GM21447 (cell line): ENCODE measurements around the gene CATSPER1.

Source experiments
- ATAC-seq: cut with Tn5 transposase; IDR thresholded peaks from one replicate; pipeline ENCODE4 v1.9.1; 2021; ENCODE audit not compliant: unreplicated experiment

Gene CATSPER1

GRCh38 chr11:66026017-66026529 is at the start of gene CATSPER1:
CATSPER1 (minus strand) TSS chr11:66026479; CDS start chr11:66026379, 100 bp downstream.
- ATAC-seq = no peak

- no peak for ATAC-seq
These were observed 49.0 kb upstream of the CATSPER1 start for GRCh38 chr11:66075273-66075672.

GRCh38 chr11:66073669-66074068 is 47.4 kb upstream of the CATSPER1 start:
- ATAC-seq = no peak

GRCh38 chr11:66072518-66072917 is 46.2 kb upstream of the CATSPER1 start:
- no peak for ATAC-seq

- no peak for ATAC-seq
These were observed 45.8 kb upstream of the CATSPER1 start for GRCh38 chr11:66072081-66072480.

DNA sequence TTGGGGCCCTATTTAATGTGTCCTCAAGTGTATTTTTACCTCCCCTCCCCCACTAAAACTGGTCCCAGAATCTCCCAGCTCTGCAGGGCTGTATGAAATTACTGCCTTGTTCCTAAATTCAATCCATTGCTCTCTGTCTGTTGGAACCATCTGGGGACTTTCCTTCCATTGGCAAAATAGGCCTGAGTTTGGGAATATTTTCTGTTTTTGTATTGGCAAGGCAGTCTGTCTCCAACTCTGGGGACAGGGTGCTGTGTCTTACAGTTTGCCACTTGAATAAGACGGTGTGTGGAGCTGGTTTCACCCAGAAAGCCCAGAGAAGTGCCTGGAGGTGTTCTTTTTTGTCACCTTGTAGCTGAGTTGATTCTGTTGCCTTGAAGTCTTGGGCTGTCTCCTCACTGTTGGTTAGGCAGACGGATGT is 45.1 kb upstream of the CATSPER1 start:
- ATAC-seq = no peak

DNA sequence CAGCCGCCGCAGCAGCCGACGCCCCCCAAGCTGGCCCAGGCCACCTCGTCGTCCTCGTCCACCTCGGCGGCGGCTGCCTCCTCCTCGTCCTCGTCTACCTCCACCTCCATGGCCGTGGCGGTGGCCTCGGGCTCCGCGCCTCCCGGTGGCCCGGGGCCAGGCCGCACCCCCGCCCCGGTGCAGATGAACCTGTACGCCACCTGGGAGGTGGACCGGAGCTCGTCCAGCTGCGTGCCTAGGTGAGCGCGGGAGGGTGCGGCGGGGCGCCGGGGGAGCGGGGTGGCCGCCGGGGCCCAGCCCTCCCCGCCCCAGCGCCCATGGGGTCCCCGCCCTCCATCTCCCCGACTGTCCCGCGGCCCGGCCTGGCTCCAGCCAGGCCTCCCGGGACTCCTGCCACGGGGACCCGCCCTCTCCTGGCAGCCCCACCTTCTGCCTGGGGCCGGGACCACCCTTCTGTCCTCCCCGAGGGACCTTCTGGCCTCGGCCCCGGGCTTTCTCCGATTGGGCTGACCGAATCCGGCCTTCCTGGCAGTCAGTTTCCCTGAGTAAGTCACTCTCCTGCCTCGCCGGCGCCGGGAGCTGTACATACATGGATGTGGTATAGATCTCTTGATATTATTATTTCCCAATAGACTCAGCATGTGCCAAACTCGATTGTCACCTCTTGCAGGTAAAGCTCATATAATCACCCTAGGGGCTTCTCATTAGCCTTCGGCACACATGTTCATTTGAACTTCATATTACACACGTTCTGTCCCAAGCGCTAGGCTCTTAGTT is 44.5 kb upstream of the CATSPER1 start:
- no peak for ATAC-seq

GRCh38 chr11:66069715-66070603 is 43.7 kb upstream of the CATSPER1 start, which contains the start of gene PACS1:
PACS1 (plus strand) TSS chr11:66070272; CDS start chr11:66070487, 215 bp downstream.
- ATAC-seq = no peak

- ATAC-seq = no peak
These were observed 42.8 kb upstream of the CATSPER1 start for GRCh38 chr11:66068923-66069714.

DNA sequence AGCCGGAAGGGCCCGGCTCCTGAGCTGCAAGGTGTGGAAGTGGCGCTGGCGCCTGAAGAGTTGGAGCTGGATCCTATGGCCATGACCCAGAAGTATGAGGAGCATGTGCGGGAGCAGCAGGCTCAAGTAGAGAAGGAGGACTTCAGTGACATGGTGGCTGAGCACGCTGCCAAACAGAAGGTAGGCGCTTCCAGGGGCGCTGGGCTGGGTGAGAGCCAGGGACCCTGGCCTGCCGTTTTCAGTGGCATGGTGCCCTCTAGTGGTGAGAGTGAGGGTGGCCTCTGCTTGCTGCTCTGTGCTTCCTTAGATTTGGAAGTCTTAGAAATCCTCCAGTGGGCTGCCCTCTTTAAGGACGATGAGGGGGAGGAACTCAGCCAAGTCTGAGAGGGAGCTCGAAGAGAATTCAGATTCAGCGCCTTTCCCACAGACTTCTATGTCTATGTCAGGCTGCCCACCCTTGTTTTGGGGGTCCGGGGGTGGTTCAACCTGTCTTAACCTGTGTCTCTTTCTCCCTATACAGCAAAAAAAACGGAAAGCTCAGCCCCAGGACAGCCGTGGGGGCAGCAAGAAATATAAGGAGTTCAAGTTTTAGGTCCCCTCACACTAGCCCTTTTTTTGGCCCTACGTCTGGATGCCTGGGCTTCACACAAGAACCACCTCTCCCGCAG is 42.0 kb upstream of the CATSPER1 start:
- no peak for ATAC-seq

DNA sequence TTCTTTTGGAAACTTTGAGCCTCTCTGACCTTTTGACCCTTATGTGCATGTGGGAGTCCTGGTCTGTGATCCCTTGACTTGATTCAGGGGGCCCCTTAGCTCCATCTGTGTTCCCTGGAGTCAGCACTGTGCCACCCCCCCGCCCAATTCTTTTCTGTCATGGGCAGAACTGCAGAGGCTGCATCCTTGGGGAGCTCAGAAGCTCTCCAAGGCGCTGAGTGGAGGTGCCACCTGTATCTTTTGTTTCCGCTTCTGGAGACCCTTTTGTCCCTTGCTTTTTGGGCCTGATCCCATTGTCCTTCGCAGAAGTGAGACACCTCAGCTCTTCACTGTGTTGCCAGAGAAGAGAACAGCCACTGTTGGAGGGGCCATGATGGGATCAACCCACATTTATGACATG is 41.4 kb upstream of the CATSPER1 start:
- ATAC-seq = no peak

DNA sequence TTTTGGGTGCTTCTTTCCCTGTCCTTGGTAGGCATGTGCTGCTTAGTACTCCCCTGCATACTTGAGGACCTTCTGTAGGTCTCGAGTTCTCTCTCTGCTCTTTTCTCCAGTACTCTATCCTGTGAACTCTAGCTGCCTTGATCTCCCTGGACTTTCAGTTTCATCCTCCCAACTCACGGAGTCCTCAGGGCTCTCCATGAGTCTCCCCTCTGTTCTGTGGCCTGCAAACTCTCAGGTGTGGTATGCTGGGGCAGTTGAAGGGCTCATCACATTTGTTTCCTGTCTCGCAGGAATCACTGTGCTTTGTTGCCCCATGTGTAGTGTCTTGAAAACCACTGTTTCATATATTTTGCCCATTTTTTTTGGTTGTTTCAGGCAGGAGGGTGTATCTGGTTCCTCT is 40.5 kb upstream of the CATSPER1 start:
- ATAC-seq = no peak

DNA sequence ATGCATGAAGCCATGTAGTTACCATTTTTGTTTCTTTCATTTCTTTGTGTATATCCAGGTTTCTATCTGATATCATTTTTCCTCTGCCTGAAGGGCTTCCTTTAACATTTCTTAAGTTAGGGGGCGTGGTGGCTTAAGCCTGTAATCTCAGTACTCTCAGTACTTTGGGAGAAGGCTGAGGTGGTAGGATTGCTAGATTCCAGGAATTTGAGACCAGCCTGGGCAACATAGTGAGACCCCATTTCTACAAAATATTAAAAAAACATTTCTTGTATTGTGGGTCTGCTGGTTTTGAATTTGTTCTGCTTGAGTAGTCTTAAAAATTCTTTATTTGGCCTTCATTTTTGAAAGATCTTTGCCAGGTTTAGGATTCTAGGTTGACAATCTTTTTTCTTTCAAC is 38.3 kb upstream of the CATSPER1 start:
- no peak for ATAC-seq

DNA sequence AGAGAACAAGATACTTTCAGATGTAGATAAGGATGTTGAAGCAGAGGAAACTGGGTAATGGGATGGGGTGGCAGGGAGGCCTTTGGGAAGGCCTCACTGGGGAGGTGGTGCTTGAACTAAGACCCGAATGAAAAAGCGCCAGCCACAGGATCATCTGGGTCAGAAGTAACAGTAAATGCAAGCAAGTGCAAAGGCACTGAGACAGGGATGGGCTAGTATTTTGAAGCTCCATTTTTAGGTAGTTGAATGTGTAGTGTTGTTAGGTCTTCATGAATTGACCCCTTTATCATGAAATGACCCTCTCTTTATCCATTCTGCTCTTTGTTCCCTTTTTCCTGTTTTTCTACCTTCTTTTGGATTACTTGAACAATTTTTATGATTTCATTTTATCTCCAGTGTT is 37.6 kb upstream of the CATSPER1 start:
- ATAC-seq = no peak

GRCh38 chr11:66062408-66062807 is 36.1 kb upstream of the CATSPER1 start:
- ATAC-seq = no peak

- ATAC-seq = no peak
These were observed 35.0 kb upstream of the CATSPER1 start for GRCh38 chr11:66061268-66061667.

GRCh38 chr11:66059966-66060680 is 33.8 kb upstream of the CATSPER1 start:
- ATAC-seq = no peak

DNA sequence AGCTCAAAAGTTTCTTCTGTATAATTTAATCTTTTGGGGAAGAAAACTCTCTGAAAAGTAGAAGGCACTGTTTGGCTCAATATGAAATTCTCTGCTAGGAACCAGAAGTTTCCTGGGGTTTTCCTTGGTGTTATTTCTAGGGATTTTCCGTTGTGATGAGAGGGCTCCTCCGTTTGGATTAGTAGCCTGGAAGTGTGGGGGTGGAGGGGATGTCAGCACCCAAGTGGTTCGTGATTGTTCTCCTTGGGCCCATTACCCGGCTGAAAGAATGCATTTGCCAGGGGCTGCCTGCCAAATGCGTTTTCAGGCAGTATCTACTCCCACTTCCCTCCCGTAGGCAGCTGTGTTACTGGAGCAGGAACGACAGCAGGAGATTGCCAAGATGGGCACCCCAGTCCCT is 30.2 kb upstream of the CATSPER1 start:
- no peak for ATAC-seq

GRCh38 chr11:66055021-66055420 is 28.7 kb upstream of the CATSPER1 start:
- ATAC-seq = no peak

DNA sequence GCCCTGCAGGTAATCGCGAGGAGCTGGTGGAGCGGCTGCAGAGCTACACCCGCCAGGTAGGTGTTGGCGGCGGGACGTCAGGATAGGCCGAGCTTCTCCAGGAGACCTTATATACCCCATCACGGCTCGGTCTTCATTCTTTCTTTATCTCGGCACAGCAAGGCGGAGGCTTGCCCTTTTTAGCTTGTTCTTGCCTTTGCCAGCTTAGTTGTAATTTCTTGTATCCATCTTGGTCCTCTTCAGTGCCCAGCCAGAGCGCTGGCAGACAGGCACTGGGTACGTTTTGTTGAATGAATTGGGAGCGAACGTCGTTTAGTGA is 26.3 kb upstream of the CATSPER1 start:
- ATAC-seq = no peak
